OCI-LY3 (cell line): Measurements from ENCODE around the gene SLC25A21.

Experiments used
- EZH2phosphoT487 ChIP-seq: fragments of 200-600 bp; shearing (Covaris generic); IDR thresholded peaks from 2 replicates; pipeline ENCODE4 v1.6.1; 2018; ENCODE audit warnings: antibody characterized with exemption, mixed run types, low read depth
- TF ChIP-seq, protein P1 (sequence below): fragments of 200-600, 300-600 bp; sonication (generic); IDR thresholded peaks from 2 replicates; pipeline ENCODE4 v1.5.1; 2014; ENCODE audit warnings: antibody characterized with exemption, low read length, low read depth

DNA sequence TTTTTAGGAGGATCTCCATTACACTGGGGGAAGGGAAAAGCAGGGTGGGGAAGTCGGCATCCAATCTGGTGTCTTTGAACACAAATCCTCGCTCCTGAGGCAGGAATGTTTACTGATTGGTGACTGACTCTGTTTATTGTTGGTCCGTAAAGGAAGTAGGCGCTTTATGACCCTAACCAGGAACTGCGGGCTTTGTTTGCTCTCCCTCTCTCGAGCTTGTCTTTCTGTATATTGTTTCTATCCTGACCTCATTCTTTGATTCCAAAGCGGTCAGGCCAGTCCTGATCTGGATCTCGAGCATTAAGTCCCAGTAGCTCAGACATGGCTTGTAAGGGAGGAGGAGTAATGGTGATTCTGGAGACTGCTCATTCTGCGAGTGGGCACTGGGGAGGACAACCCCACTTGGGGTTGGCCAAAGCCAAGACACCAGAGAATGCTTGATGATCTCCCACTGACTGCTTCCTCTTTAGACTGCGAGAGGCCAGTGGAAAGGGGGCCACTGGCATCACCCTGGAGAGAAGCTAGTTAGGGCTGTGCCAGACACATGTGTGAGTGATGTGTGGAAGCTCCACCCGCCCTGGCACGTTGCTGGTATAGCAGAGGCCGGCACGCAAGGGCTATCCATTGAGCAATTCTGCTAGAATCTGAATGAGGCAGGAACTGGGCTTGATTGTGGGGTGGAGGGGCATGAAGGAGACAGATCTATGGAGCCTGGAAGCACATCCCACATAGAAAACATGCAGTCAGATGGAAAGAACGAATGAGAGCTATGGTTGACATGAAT, 316.1 kb downstream of the SLC25A21 start:
- TF ChIP-seq, protein P1, sequence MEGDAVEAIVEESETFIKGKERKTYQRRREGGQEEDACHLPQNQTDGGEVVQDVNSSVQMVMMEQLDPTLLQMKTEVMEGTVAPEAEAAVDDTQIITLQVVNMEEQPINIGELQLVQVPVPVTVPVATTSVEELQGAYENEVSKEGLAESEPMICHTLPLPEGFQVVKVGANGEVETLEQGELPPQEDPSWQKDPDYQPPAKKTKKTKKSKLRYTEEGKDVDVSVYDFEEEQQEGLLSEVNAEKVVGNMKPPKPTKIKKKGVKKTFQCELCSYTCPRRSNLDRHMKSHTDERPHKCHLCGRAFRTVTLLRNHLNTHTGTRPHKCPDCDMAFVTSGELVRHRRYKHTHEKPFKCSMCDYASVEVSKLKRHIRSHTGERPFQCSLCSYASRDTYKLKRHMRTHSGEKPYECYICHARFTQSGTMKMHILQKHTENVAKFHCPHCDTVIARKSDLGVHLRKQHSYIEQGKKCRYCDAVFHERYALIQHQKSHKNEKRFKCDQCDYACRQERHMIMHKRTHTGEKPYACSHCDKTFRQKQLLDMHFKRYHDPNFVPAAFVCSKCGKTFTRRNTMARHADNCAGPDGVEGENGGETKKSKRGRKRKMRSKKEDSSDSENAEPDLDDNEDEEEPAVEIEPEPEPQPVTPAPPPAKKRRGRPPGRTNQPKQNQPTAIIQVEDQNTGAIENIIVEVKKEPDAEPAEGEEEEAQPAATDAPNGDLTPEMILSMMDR: no peak
- no peak for TF ChIP-seq EZH2phosphoT487
